HepG2 (cell line): ENCODE data around the gene SRBD1.

Experiments
- EZH2 ChIP-seq: conservative IDR thresholded peaks from 2 replicates; pipeline ENCODE4 v1.6.1; 2012; ENCODE audit warnings: mild to moderate bottlenecking, low read depth, low read length, moderate library complexity
- FOXA3 ChIP-seq: IDR thresholded peaks from 2 replicates; pipeline ENCODE4 v1.6.1; 2016; ENCODE audit warnings: missing genetic modification reagents, missing compliant biosample characterization
- JUNB ChIP-seq: sonication (generic); formaldehyde crosslinking; IDR thresholded peaks from 2 replicates; pipeline ENCODE4 v1.8.0; 2022; ENCODE audit warnings: missing genetic modification reagents, mild to moderate bottlenecking, borderline replicate concordance
- MAZ ChIP-seq, 2 experiments: sonication (generic) in 1 of 2; formaldehyde crosslinking in 1 of 2; IDR thresholded peaks; 2 replicates each; pipeline versions ENCODE4 v1.5.0 to v1.6.1; 2012 to 2020; ENCODE audit warnings: low read depth in 2 of 2, mild to moderate bottlenecking in 2 of 2, borderline replicate concordance in 1 of 2, improper control_type of control experiment in 1 of 2, low read length in 1 of 2, missing genetic modification reagents in 1 of 2, moderate library complexity in 1 of 2
- POLR2AphosphoS5 ChIP-seq: IDR thresholded peaks from 2 replicates; pipeline ENCODE4 v1.6.1; 2012; ENCODE audit warnings: low read depth, low read length
- SIN3A ChIP-seq: IDR thresholded peaks from 2 replicates; pipeline ENCODE4 v1.6.1; 2011; ENCODE audit warnings: low read depth, mild to moderate bottlenecking, control low read depth, low read length, borderline replicate concordance
- ZC3H4 ChIP-seq: sonication (generic); formaldehyde crosslinking; IDR thresholded peaks from 2 replicates; pipeline ENCODE4 v1.4.0; 2020; ENCODE audit warnings: missing genetic modification reagents, borderline replicate concordance
- ZFP36L2 ChIP-seq: sonication (generic); formaldehyde crosslinking; IDR thresholded peaks from 2 replicates; pipeline ENCODE4 v1.4.0; 2020; ENCODE audit warnings: missing genetic modification reagents
- ZNF180 ChIP-seq: sonication (generic); formaldehyde crosslinking; IDR thresholded peaks from 2 replicates; pipeline ENCODE4 v1.4.0; 2020; ENCODE audit warnings: low read depth, missing genetic modification reagents, borderline replicate concordance
- ZNF792 ChIP-seq: IDR thresholded peaks from 2 replicates; pipeline ENCODE4 v1.6.1; 2016
- TF ChIP-seq, protein P1 (sequence below), 2 experiments: IDR thresholded peaks; 2 replicates each; pipeline ENCODE4 v1.6.1; 2011 to 2012; ENCODE audit warnings: low read length in 2 of 2, borderline replicate concordance in 1 of 2, low read depth in 1 of 2, mild to moderate bottlenecking in 1 of 2, moderate library complexity in 1 of 2
- TF ChIP-seq, protein P2 (sequence below): IDR thresholded peaks from 2 replicates; pipeline ENCODE4 v1.6.1; 2012; ENCODE audit warnings: low read depth, low read length, improper control_type of control experiment

DNA sequence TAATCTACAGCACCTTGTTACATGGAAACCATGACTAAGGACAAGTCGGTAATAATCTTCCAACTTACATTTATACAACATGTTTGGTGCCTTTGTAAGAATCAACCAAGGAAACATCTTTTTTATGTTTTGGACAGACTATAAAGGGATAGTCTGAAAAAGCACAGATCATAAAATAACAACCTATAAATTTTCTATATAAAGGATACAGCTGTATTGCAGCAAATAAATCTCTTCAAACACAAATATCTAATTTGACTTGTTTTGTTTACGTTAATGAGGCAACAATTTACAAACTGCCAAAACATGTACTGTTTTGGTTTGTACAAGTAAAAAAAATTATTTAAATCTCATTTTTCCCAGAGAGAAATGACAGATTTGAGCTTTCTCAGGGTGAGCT lies 92.5 kb downstream of the SRBD1 start:
- TF ChIP-seq ZNF792 (CRISPR knock-in tag) (no peak), SIN3A (no peak), POLR2AphosphoS5 (no peak), ZC3H4 (CRISPR knock-in tag) (no peak), FOXA3 (CRISPR knock-in tag) (no peak), JUNB (no peak), EZH2 (no peak), MAZ (IDR thresholded peaks at IDR 0.05; ENCODE audit: borderline replicate concordance, low read depth, low read length) (no peak), MAZ (CRISPR knock-in tag; IDR thresholded peaks at IDR 0.05; ENCODE audit: low read depth) (no peak), ZFP36L2 (CRISPR knock-in tag) (no peak), ZNF180 (CRISPR knock-in tag) (no peak)
- TF ChIP-seq, protein P1, sequence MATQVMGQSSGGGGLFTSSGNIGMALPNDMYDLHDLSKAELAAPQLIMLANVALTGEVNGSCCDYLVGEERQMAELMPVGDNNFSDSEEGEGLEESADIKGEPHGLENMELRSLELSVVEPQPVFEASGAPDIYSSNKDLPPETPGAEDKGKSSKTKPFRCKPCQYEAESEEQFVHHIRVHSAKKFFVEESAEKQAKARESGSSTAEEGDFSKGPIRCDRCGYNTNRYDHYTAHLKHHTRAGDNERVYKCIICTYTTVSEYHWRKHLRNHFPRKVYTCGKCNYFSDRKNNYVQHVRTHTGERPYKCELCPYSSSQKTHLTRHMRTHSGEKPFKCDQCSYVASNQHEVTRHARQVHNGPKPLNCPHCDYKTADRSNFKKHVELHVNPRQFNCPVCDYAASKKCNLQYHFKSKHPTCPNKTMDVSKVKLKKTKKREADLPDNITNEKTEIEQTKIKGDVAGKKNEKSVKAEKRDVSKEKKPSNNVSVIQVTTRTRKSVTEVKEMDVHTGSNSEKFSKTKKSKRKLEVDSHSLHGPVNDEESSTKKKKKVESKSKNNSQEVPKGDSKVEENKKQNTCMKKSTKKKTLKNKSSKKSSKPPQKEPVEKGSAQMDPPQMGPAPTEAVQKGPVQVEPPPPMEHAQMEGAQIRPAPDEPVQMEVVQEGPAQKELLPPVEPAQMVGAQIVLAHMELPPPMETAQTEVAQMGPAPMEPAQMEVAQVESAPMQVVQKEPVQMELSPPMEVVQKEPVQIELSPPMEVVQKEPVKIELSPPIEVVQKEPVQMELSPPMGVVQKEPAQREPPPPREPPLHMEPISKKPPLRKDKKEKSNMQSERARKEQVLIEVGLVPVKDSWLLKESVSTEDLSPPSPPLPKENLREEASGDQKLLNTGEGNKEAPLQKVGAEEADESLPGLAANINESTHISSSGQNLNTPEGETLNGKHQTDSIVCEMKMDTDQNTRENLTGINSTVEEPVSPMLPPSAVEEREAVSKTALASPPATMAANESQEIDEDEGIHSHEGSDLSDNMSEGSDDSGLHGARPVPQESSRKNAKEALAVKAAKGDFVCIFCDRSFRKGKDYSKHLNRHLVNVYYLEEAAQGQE (IDR thresholded peaks at IDR 0.05; ENCODE audit: borderline replicate concordance in 1 of 2, low read depth in 1 of 2, low read length in 2 of 2), result no peak
- TF ChIP-seq, protein P2, sequence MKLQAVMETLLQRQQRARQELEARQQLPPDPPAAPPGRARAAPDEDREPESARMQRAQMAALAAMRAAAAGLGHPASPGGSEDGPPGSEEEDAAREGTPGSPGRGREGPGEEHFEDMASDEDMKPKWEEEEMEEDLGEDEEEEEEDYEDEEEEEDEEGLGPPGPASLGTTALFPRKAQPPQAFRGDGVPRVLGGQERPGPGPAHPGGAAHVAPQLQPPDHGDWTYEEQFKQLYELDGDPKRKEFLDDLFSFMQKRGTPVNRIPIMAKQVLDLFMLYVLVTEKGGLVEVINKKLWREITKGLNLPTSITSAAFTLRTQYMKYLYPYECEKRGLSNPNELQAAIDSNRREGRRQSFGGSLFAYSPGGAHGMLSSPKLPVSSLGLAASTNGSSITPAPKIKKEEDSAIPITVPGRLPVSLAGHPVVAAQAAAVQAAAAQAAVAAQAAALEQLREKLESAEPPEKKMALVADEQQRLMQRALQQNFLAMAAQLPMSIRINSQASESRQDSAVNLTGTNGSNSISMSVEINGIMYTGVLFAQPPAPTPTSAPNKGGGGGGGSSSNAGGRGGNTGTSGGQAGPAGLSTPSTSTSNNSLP, result no peak
